PC-9 (cell line): Measurements from ENCODE around the gene ARL4A.

ENCODE experiments used
- CTCF ChIP-seq: fragments of 200-600 bp; sonication (generic); conservative IDR thresholded peaks from 2 replicates; pipeline ENCODE4 v1.6.1; 2017; ENCODE audit warnings: mixed run types, antibody characterized with exemption, mild to moderate bottlenecking, moderate library complexity
- EZH2 ChIP-seq: fragments of 200-600 bp; sonication (generic); IDR thresholded peaks from 2 replicates; pipeline ENCODE4 v1.8.0; 2017; ENCODE audit warnings: antibody characterized with exemption, low read depth

DNA sequence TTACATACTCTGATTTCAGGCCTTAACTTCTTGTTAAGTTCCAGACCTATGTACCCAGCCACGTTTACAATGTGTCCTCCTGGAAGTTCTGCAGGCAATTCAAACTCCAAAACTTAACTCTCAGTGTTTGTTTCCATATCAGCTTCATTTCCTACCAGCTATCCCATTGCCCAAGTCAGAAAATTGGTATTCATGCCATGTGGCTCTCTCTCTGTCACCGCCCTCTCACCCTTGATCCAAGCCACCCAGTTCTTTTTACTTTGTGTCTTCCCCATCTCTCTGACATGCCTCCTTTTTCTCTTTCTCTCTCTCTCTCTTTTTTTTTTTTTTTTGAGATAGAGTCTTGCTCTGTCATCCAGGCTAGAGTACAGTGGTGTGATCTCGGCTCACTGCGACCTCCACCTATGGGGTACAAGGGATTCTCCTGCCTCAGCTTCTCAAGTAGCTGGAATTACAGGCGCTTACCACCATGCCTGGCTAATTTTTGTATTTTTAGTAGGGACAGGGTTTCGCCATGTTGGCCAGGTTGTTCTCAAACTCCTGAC lies 33.9 kb downstream of the ARL4A start:
- TF ChIP-seq CTCF (no peak), EZH2 (no peak)
